C4-2B (cell line): Measurements from ENCODE around the gene C12orf43.
A peak's percentile ranks its signal among the peaks of the same experiment; 100 is the strongest.

Experiments
- H3K27ac ChIP-seq: fragments of 450-650 bp; 2 replicates; pipeline ENCODE4 v1.5.1; 2017
- CTCF ChIP-seq: fragments of 450-650 bp; conservative IDR thresholded peaks from 2 replicates; pipeline ENCODE4 v1.5.1; 2017; ENCODE audit warnings: mild to moderate bottlenecking
- ZFX ChIP-seq: fragments of 450-650 bp; IDR thresholded peaks from 2 replicates; pipeline ENCODE4 v1.6.1; 2017

Gene C12orf43

GRCh38 chr12:120972870-120973543 lies 43.3 kb downstream of the C12orf43 start:
- TF ChIP-seq CTCF (no peak), ZFX (no peak)
- H3K27ac ChIP-seq: no peak overlapping the region

- TF ChIP-seq ZFX: no peak
- TF ChIP-seq CTCF: peak; percentile 85
Measured at GRCh38 chr12:120971299-120972180, 44.7 kb downstream of the C12orf43 start.

GRCh38 chr12:120970310-120970709 lies 46.0 kb downstream of the C12orf43 start:
- TF ChIP-seq ZFX (no peak), CTCF (no peak)
- H3K27ac ChIP-seq: no peak overlapping the region

More at GRCh38 chr12:120971299-120972180, 44.7 kb downstream of the C12orf43 start:
- no peak overlapping the region for H3K27ac ChIP-seq

DNA sequence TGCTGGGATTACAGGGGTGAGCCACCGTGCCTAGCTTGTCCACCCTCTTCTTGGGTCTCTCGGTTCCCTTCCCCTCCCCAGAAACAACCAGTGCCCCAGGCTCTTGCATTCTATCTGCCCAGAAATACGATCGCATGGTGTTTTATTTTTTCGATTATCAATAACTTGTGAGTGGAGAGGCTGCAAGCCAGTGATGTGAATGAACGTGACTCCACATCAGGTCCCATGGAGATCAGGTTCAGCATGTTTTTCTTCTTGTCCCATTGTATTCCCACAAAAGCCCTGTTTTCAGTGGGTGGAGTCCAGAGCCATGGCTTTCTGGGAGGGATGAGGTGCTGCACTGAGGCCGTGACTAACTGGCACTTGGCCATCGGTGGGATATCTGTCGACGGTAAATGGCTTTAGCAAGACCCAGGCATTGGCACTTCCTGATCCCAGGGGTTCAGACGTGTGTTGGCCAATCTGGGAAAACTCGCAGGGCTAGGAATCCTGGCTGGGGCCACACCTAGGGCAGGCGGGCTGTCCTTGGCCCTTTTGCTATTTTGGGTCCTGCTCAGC lies 50.7 kb downstream of the C12orf43 start:
- TF ChIP-seq ZFX (no peak), CTCF (no peak)
- H3K27ac ChIP-seq: no peak overlapping the region

GRCh38 chr12:120964298-120964697 lies 52.0 kb downstream of the C12orf43 start:
- no peak overlapping the region for H3K27ac ChIP-seq

DNA sequence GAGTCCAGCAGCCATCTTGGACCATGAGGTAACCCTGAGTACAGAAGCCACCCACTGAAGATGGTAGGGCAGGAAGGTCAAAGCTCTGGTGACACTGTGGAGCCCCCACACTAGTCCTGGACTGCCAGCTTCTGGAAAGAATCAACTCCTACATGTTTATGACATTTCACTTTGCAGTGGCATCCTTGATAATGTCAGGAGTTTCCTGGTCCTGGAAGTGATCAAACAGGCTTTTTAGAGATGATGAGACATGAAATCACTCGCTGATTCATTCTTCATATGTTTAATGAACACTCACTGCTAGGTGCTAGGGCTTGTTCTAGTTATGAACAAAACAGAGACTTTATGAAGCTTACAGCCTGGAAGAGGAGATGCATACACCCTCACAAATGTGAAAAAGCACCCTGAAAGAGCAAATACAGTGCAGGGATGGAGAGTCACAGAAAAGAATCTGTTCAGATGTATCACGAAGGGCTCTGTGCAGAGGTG lies 53.7 kb downstream of the C12orf43 start:
- H3K27ac ChIP-seq: no peak overlapping the region
- TF ChIP-seq ZFX (no peak), CTCF (no peak)

More at GRCh38 chr12:120964298-120964697, 52.0 kb downstream of the C12orf43 start:
- TF ChIP-seq CTCF (no peak), ZFX (no peak)
